HG02885 (cell line): ENCODE results near the gene ANKS3.

ENCODE experiments used
- ATAC-seq: cut with Tn5 transposase; IDR thresholded peaks from one replicate; pipeline ENCODE4 v1.9.1; 2021; ENCODE audit warnings: mild to moderate bottlenecking; ENCODE audit not compliant: unreplicated experiment, poor library complexity

The ANKS3 gene

GRCh38 chr16:4733747-4734062 lies 366 bp downstream of the ANKS3 start:
- no peak for ATAC-seq

DNA sequence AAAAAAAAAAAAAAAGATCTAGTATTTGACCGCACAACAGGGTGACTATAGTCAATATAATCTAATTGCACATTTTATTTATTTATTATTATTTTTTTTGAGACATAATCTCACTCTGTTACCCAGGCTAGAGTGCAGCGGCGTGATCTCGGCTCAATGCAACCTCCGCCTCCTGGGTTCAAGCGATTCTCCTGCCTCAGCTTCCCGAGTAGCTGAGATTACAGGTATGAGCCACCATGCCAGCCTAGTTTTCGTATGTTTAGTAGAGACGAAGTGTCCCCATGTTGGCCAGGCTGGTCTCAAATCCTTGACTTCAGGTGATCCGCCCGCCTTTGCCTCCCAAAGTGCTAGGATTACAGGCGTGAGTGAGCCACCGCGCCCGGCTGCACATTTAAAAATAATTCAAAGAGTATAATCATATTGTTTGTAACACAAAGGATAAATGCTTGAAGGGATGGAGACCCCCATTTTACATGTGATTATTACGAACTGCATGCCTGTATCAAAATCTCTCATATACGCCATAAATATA lies 794 bp downstream of the ANKS3 start:
- ATAC-seq, result no peak

GRCh38 chr16:4729876-4730275 lies 4.2 kb downstream of the ANKS3 start:
- ATAC-seq, result no peak

- no peak for ATAC-seq
Measured at GRCh38 chr16:4728676-4729075, 5.4 kb downstream of the ANKS3 start.

GRCh38 chr16:4726616-4727015 lies 7.5 kb downstream of the ANKS3 start:
- ATAC-seq, result no peak

GRCh38 chr16:4724661-4725270 lies 9.3 kb downstream of the ANKS3 start:
- no peak for ATAC-seq

GRCh38 chr16:4723071-4723767 lies 10.9 kb downstream of the ANKS3 start:
- ATAC-seq, result no peak

- no peak for ATAC-seq
Measured at GRCh38 chr16:4718466-4718865, 15.6 kb downstream of the ANKS3 start.

GRCh38 chr16:4714996-4715395 lies 19.1 kb downstream of the ANKS3 start:
- ATAC-seq, result no peak

DNA sequence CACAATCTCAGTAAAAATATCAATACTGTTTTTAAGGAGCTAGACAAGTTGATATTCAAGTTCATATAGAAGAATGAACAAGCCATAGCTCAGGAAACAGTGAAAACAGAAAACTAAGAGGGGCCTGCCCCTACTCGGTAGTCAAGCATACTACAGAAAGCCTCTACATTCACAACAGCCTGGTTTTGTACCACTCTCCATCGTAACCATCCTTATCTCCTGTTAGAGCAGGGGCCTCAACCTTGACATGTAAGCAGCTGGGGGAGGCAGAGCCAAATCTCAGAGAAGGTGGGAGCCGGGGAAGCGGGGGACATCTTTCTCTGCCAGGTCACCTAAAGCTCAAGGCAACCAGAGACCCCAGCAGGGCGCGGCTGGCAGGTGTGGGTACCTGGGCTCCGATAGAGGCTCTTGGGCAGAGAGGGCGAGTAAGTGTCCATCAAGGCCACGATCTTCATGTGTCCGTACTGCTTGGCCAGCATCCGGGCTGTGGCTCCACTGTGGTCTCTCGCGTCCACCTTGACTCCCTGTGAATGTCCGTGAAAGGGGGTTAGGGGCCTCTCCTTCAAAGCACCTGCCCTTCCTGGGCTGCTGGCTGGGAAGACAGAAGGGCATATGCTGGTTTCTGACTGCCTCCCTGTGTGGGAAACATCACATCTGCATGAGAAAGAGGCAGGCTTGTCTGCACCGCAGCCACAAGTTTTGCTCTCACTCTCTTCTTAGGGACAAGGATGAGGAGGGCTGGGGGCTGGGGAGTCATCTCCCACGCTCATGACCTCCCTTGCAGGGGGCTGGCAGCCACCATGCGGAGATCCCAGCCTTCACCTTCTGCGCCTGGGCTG lies 20.2 kb downstream of the ANKS3 start:
- no peak for ATAC-seq

DNA sequence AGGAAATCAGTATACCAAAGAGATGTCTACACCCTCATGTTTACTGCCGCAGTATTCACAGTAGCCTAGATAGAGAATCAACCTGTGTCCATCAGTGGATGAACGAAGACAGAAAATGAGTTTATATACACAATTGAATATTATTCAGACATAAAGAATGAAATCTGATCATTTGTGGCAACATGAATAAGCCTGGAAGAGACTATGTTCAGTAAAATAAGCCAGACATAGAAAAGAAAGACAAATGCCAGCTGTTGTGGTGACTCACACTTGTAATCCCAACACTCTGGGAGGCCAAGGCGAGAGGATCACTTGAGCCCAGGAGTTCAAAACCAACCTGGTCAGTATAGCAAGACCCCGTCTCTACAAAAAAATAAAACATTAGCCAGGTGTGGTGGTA lies 24.6 kb downstream of the ANKS3 start:
- ATAC-seq, result no peak

DNA sequence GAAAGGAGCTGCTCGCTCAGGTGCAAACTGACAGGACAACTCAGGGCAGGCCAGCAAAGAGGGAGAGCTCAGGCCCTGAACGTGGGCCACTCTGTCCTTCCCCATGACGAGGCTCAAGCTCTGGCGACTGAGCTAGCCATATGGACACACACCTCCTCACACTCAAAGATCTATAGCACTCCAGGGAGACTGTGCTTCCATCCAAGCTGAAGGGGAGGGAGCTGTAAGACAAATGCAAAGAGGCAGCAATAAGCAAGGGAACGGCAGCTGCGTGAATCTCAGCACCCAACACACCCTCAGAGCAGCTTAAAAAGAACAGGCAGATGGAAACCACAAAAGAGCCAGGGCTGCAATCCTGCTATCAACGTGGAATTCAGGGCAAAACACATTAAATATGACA lies 27.2 kb downstream of the ANKS3 start:
- ATAC-seq, result no peak

GRCh38 chr16:4704913-4705312 lies 29.2 kb downstream of the ANKS3 start:
- no peak for ATAC-seq

GRCh38 chr16:4704491-4704890 lies 29.6 kb downstream of the ANKS3 start:
- no peak for ATAC-seq

GRCh38 chr16:4703906-4704305 lies 30.2 kb downstream of the ANKS3 start:
- no peak for ATAC-seq

DNA sequence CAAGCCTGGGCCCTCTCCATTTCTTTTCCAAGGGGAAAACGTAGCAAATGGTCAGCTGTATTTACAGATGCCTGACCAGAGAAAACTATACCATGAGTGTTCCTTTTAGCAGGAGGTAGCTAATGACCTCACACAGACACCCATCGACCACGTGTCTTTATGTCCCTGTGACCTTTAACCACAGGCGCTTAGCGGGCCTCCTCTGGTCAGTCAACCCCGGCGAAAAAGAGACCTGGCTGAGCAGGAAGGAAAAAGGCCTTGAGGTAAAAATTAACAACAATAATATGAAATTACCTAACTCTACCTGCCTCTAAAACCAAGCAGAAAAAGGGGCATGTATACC lies 31.6 kb downstream of the ANKS3 start:
- ATAC-seq, result no peak

DNA sequence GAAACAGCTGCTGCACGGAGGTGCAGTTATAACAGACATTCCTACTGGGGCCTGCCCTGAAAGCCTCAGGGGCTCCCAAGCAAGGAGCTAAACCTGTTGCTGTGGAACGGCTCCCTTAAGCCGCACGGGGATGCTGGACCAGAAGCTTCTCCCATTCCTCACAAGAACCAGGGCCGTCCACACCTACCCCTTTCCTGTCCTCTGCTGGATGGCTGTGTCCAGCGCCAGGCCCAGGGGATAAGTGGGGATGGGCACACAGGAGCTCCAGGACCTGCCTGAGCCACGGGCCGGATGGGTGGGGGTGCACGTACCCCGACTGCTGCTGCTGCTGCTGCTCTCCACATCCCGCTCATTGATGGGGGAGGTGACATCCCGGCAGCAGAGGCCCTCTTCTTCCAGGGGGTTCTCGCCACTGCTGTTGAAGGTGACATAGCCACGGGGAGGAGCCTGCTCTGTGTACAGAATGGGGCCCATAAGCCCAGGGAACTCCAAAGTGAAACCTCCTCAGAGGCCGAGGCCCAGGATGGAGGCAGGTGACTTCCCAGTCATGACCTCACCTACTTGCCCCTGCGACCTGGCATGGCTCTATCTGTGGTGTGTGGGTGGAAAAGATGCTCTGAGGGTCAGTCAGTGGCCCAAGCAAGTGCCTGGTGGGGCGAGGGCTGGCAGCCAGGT lies 32.1 kb downstream of the ANKS3 start:
- no peak for ATAC-seq

DNA sequence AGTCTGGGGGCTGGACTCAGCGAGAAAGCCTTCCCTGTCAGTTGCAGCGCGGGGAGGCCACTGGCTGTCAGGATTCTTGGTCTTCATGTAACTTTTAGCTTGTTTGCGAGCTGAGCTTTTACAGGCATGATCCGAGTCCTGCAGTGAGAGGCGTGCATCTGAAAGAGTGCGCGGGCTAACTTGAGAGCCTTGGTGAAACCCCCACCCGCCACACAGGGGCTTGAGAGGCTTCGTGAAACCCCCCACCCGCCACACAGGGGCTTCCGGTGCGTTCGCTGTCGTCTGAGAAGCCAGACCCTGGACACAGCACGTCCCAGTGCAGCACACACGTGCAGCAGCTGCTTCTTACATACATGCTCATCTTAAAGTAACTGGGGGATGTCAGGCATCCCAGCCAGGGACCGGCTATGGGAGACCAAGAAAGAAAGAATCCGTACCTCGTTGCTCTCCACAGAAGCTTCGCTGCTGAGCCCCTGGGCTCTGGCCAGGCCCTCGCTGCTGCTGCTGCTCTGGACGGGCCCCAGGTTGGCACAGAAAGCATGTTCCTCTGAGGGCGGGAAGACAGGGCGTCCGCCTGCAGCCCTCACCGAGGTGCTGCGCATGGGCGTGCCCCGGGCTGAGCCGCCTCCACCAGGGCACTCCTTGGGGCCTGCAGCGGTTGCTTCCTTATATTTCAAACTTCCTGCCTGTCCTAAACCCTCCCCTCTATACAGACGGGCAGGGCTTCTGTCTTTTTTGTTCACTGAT lies 32.9 kb downstream of the ANKS3 start:
- ATAC-seq, result no peak

DNA sequence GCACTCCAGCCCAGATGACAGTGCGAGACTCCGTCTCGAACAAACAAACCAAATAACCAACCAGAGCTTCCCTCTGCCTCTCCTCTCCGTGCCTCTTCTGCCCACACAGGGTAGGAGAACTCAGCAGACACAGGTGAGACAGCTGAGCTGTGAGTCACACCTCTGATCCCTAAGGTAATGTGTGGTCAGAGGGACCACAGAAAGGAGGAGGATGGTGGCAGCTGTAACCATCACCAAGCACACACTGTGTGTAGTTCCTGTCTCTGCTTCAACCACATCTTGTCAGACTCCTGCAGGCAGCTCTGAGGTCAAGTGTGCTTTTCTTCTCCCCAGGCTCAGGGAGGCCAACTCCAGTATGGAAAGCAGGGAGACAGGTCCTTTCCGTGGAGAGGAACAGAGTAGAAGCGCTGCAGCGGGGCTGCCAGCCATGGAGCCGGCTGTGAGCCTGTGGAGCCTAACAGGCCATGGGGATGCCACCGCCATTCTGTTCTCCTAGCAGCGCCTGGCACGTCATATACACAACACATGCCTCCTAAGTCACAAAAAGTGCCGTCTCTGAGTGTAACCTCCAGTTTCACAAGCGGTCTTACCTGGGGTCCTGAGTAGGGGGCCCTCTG lies 33.6 kb downstream of the ANKS3 start:
- no peak for ATAC-seq

- no peak for ATAC-seq
Measured at GRCh38 chr16:4699046-4699556, 35.0 kb downstream of the ANKS3 start.
